Measurements from ENCODE around the gene BSND. TPM values are rescaled to one million over a fixed set of nuclear protein-coding genes. Genes with fewer than 3 reads are reported as not detected.

BSND gene
- total and polyA plus RNA-seq, 9 of the 15 experiments (the other 6 are each of a cell fraction or from before 2014, with no cell fraction given) = not detected

GRCh38 chr1:54965624-54966340 is 33.0 kb upstream of the BSND start (continued):
- TF ChIP-seq JUN (IDR thresholded peaks at IDR 0.05; ENCODE audit: borderline replicate concordance, low read depth, low read length) (no peak), JUN (CRISPR knock-in tag; IDR thresholded peaks at IDR 0.05; ENCODE audit: borderline replicate concordance) (no peak), ADNP (tag; IDR thresholded peaks at IDR 0.05) (no peak), KAT7 (CRISPR knock-in tag; IDR thresholded peaks at IDR 0.05; ENCODE audit: borderline replicate concordance) (no peak), ZNF146 (CRISPR knock-in tag; IDR thresholded peaks at IDR 0.05; ENCODE audit: unreplicated experiment) (no peak), USF2 (CRISPR knock-in tag; IDR thresholded peaks at IDR 0.05) (peak; percentile 79), USF1 (CRISPR knock-in tag; IDR thresholded peaks at IDR 0.05) (peak; percentile 65), MEIS2 (IDR thresholded peaks at IDR 0.05; ENCODE audit: partially characterized antibody) (peak; percentile 93), FOSL1 (tag; conservative IDR thresholded peaks at IDR 0.05) (peak; percentile 14; the same call in 1 of the 2 replicates), IRF1 (CRISPR knock-in tag; IDR thresholded peaks at IDR 0.05; ENCODE audit: borderline replicate concordance) (no peak), ATF4 (CRISPR knock-in tag; IDR thresholded peaks at IDR 0.05) (no peak), ZNF395 (CRISPR knock-in tag; IDR thresholded peaks at IDR 0.05) (0 out of 2 replicates have a peak, but pooled peaks have one; percentile 43), VEZF1 (CRISPR knock-in tag; IDR thresholded peaks at IDR 0.05) (no peak), ELF1 (tag; IDR thresholded peaks at IDR 0.05) (peak; percentile 35; the same call in 1 of the 2 replicates), GATA2 (CRISPR knock-in tag; IDR thresholded peaks at IDR 0.05) (no peak), CBX1 (IDR thresholded peaks at IDR 0.05; ENCODE audit: low read depth) (no peak), SFPQ (IDR thresholded peaks at IDR 0.05; ENCODE audit: low read depth, low read length) (no peak), SIRT6 (IDR thresholded peaks at IDR 0.05; ENCODE audit: low read depth, low read length) (no peak)
